ENCODE results near the gene BRINP3. TPM values are rescaled to one million over a fixed set of nuclear protein-coding genes. Genes with fewer than 3 reads are reported as not detected.

Gene BRINP3
- total and polyA plus RNA-seq, 4 donors = 0.06 to 19.8 (median 0.64) TPM

GRCh38 chr1:190455631-190456030, 22.0 kb downstream of the BRINP3 start:
- 33 to 68% methylated on average over 1 of the region's 1 CpG for WGBS, 2 donors
- Histone ChIP-seq H3K27me3 (ENCODE audit: control insufficient read depth in 3 of 3, insufficient read depth in 3 of 3, low read length in 2 of 3) (no peaks in the 10 kb centered on the region), H3K27ac (ENCODE audit: low read depth in 1 of 2, low read length in 1 of 2) (no peak overlapping the region), H3K4me3 (no peak overlapping the region), H3K9ac (ENCODE audit: insufficient read depth in 1 of 2, low read length in 2 of 2) (no peak overlapping the region), H3K9me3 (ENCODE audit: control insufficient read depth in 4 of 4, insufficient read depth in 3 of 4, low read length in 3 of 4) (no peaks in the 10 kb centered on the region), H3K4me1 (ENCODE audit: control insufficient read depth in 5 of 5, insufficient read depth in 5 of 5, low read length in 5 of 5) (no peaks in the 10 kb centered on the region), H3K36me3 (ENCODE audit: control insufficient read depth in 4 of 4, insufficient read depth in 4 of 4, low read length in 4 of 4) (no peaks in the 10 kb centered on the region)
- no peak for TF ChIP-seq CTCF (IDR thresholded peaks at IDR 0.05; ENCODE audit: control extremely low read depth, extremely low read depth)
- DNase-seq (no peak), ATAC-seq (ENCODE audit: insufficient read depth, low FRiP score) (no peak)

- ATAC-seq (ENCODE audit: insufficient read depth, low FRiP score) (no peak), DNase-seq (peak in 1 of 3 donors; percentile 48)
- Histone ChIP-seq H3K27ac (ENCODE audit: low read depth in 1 of 2, low read length in 1 of 2) (no peak overlapping the region), H3K36me3 (ENCODE audit: control insufficient read depth in 4 of 4, insufficient read depth in 4 of 4, low read length in 4 of 4) (no peaks in the 10 kb centered on the region), H3K4me1 (ENCODE audit: control insufficient read depth in 5 of 5, insufficient read depth in 5 of 5, low read length in 5 of 5) (no peaks in the 10 kb centered on the region), H3K4me3 (no peak overlapping the region), H3K9ac (ENCODE audit: insufficient read depth in 1 of 2, low read length in 2 of 2) (no peak overlapping the region), H3K27me3 (ENCODE audit: control insufficient read depth in 3 of 3, insufficient read depth in 3 of 3, low read length in 2 of 3) (no peaks in the 10 kb centered on the region), H3K9me3 (ENCODE audit: control insufficient read depth in 4 of 4, insufficient read depth in 3 of 4, low read length in 3 of 4) (no peaks in the 10 kb centered on the region)
- no peak for TF ChIP-seq CTCF (IDR thresholded peaks at IDR 0.05; ENCODE audit: control extremely low read depth, extremely low read depth)
Observed at GRCh38 chr1:190453550-190453949, 24.1 kb downstream of the BRINP3 start.

GRCh38 chr1:190452272-190452848, 25.3 kb downstream of the BRINP3 start:
- DNase-seq (no peak), ATAC-seq (ENCODE audit: insufficient read depth, low FRiP score) (no peak)
- TF ChIP-seq CTCF (IDR thresholded peaks at IDR 0.05; ENCODE audit: control extremely low read depth, extremely low read depth) = no peak
- Histone ChIP-seq H3K9me3 (ENCODE audit: control insufficient read depth in 4 of 4, insufficient read depth in 3 of 4, low read length in 3 of 4) (no peaks in the 10 kb centered on the region), H3K4me3 (no peak overlapping the region), H3K9ac (ENCODE audit: insufficient read depth in 1 of 2, low read length in 2 of 2) (no peak overlapping the region), H3K4me1 (ENCODE audit: control insufficient read depth in 5 of 5, insufficient read depth in 5 of 5, low read length in 5 of 5) (no peaks in the 10 kb centered on the region), H3K27me3 (ENCODE audit: control insufficient read depth in 3 of 3, insufficient read depth in 3 of 3, low read length in 2 of 3) (no peaks in the 10 kb centered on the region), H3K36me3 (ENCODE audit: control insufficient read depth in 4 of 4, insufficient read depth in 4 of 4, low read length in 4 of 4) (no peaks in the 10 kb centered on the region), H3K27ac (ENCODE audit: low read depth in 1 of 2, low read length in 1 of 2) (no peak overlapping the region)
- WGBS, 2 donors = 89 to 95% methylated on average over 17 of the region's 17 CpGs

- no peaks in the 10 kb centered on the region for H3K9me3 ChIP-seq (ENCODE audit: control insufficient read depth in 4 of 4, insufficient read depth in 3 of 4, low read length in 3 of 4)
- ATAC-seq (ENCODE audit: insufficient read depth, low FRiP score) (no peak), DNase-seq (no peak)
- H3K27me3 ChIP-seq (ENCODE audit: control insufficient read depth in 3 of 3, insufficient read depth in 3 of 3, low read length in 2 of 3) = no peaks in the 10 kb centered on the region
- TF ChIP-seq CTCF (IDR thresholded peaks at IDR 0.05; ENCODE audit: control extremely low read depth, extremely low read depth) = no peak
- no peaks in the 10 kb centered on the region for H3K36me3 ChIP-seq (ENCODE audit: control insufficient read depth in 4 of 4, insufficient read depth in 4 of 4, low read length in 4 of 4)
- H3K4me3 ChIP-seq = no peak overlapping the region
- no peaks in the 10 kb centered on the region for H3K4me1 ChIP-seq (ENCODE audit: control insufficient read depth in 5 of 5, insufficient read depth in 5 of 5, low read length in 5 of 5)
- WGBS, 2 donors = 93 to 95% methylated on average over 12 of the region's 12 CpGs
- H3K27ac ChIP-seq (ENCODE audit: low read depth in 1 of 2, low read length in 1 of 2) = no peak overlapping the region
- no peak overlapping the region for H3K9ac ChIP-seq (ENCODE audit: insufficient read depth in 1 of 2, low read length in 2 of 2)
Observed at GRCh38 chr1:190444464-190444863, 33.2 kb downstream of the BRINP3 start.

Measured in lung (tissue), 12 donors.